NT2/D1 (cell line): ENCODE measurements around the gene SLC2A13.

Experiments
- DNase-seq: peaks from one replicate; pipeline ENCODE4 v3.0.0-alpha.2; 2011; ENCODE audit warnings: low read depth, low spot score
- H3K27me3 ChIP-seq: 2 replicates; pipeline ENCODE4 v1.6.0; 2011; ENCODE audit warnings: mild to moderate bottlenecking; ENCODE audit not compliant: insufficient read length, insufficient read depth
- H3K36me3 ChIP-seq: 2 replicates; pipeline ENCODE4 v1.6.1; 2011; ENCODE audit warnings: mild to moderate bottlenecking, low read length, mixed read lengths; ENCODE audit not compliant: insufficient read depth, insufficient read length
- H3K4me1 ChIP-seq: 2 replicates; pipeline ENCODE4 v1.5.1; 2011; ENCODE audit not compliant: insufficient read depth, insufficient read length
- H3K4me3 ChIP-seq: 2 replicates; pipeline ENCODE4 v1.5.1; 2011; ENCODE audit warnings: low read depth; ENCODE audit not compliant: insufficient read length
- H3K9ac ChIP-seq: 2 replicates; pipeline ENCODE4 v1.6.0; 2011; ENCODE audit warnings: low read depth; ENCODE audit not compliant: insufficient read length
- H3K9me3 ChIP-seq: 2 replicates; pipeline ENCODE4 v1.5.1; 2011; ENCODE audit warnings: mild to moderate bottlenecking, low read length; ENCODE audit not compliant: insufficient read depth
- SUZ12 ChIP-seq: IDR thresholded peaks from 2 replicates; pipeline ENCODE4 v1.6.1; 2011; ENCODE audit not compliant: insufficient read length, insufficient read depth; ENCODE audit errors: extremely low read depth
- YY1 ChIP-seq: IDR thresholded peaks from 2 replicates; pipeline ENCODE4 v1.6.1; 2011; ENCODE audit not compliant: insufficient read length, insufficient read depth
- ZNF274 ChIP-seq: IDR thresholded peaks from 2 replicates; pipeline ENCODE4 v1.6.1; 2011; ENCODE audit warnings: mild to moderate bottlenecking, low read depth, low read length

The SLC2A13 gene

GRCh38 chr12:40117818-40118217, 11.9 kb upstream of the SLC2A13 start:
- no peak for DNase-seq
- Histone ChIP-seq H3K9ac (no peak overlapping the region), H3K9me3 (no peaks in the 10 kb centered on the region)

GRCh38 chr12:40110586-40110985, 4.7 kb upstream of the SLC2A13 start:
- Histone ChIP-seq H3K27me3 (peaks cover 15% of the 10 kb centered on the region), H3K9ac (no peak overlapping the region), H3K4me1 (no peaks in the 10 kb centered on the region), H3K4me3 (no peak overlapping the region), H3K36me3 (no peaks in the 10 kb centered on the region), H3K9me3 (no peaks in the 10 kb centered on the region)
- no peak for DNase-seq
- no peak for TF ChIP-seq YY1
- TF ChIP-seq SUZ12 = no peak

More at GRCh38 chr12:40117818-40118217, 11.9 kb upstream of the SLC2A13 start:
- Histone ChIP-seq H3K4me1 (no peaks in the 10 kb centered on the region), H3K27me3 (no peaks in the 10 kb centered on the region), H3K4me3 (no peak overlapping the region), H3K36me3 (no peaks in the 10 kb centered on the region)
- no peak for TF ChIP-seq ZNF274
- no peak for TF ChIP-seq YY1
- no peak for TF ChIP-seq SUZ12

GRCh38 chr12:40107803-40108620, 2.1 kb upstream of the SLC2A13 start:
- Histone ChIP-seq H3K9ac (no peak overlapping the region), H3K4me1 (no peaks in the 10 kb centered on the region), H3K9me3 (no peaks in the 10 kb centered on the region), H3K27me3 (peaks cover 22% of the 10 kb centered on the region), H3K4me3 (no peak overlapping the region), H3K36me3 (no peaks in the 10 kb centered on the region)
- TF ChIP-seq ZNF274 = no peak
- TF ChIP-seq SUZ12 = no peak
- TF ChIP-seq YY1 = no peak
- DNase-seq = no peak

- Histone ChIP-seq H3K9ac (no peak overlapping the region), H3K9me3 (no peaks in the 10 kb centered on the region), H3K4me1 (no peaks in the 10 kb centered on the region), H3K27me3 (peaks cover 22% of the 10 kb centered on the region), H3K36me3 (no peaks in the 10 kb centered on the region), H3K4me3 (no peak overlapping the region)
- DNase-seq = peak; percentile 59
- no peak for TF ChIP-seq YY1
These were observed 1.4 kb upstream of the SLC2A13 start for GRCh38 chr12:40107098-40107802.

GRCh38 chr12:40106655-40107054, 774 bp upstream of the SLC2A13 start:
- no peak for DNase-seq
- TF ChIP-seq SUZ12 (no peak), ZNF274 (no peak), YY1 (no peak)
- no peaks in the 10 kb centered on the region for H3K9me3 ChIP-seq
- H3K36me3 ChIP-seq = no peaks in the 10 kb centered on the region
- peaks cover 22% of the 10 kb centered on the region for H3K27me3 ChIP-seq
- H3K9ac ChIP-seq = no peak overlapping the region
- H3K4me3 ChIP-seq = no peak overlapping the region
- H3K4me1 ChIP-seq = no peaks in the 10 kb centered on the region

GRCh38 chr12:40106202-40106533, 287 bp upstream of the SLC2A13 start:
- no peak for DNase-seq
- TF ChIP-seq ZNF274 (no peak), YY1 (no peak), SUZ12 (no peak)
- Histone ChIP-seq H3K36me3 (no peaks in the 10 kb centered on the region), H3K9ac (no peak overlapping the region), H3K4me3 (peak overlapping the region; percentile 78), H3K27me3 (peaks cover 22% of the 10 kb centered on the region), H3K4me1 (no peaks in the 10 kb centered on the region), H3K9me3 (no peaks in the 10 kb centered on the region)

- no peak for DNase-seq
- TF ChIP-seq YY1 = no peak
- TF ChIP-seq SUZ12 = no peak
- TF ChIP-seq ZNF274 = no peak
- H3K27me3 ChIP-seq = peaks cover 22% of the 10 kb centered on the region
These were observed 691 bp downstream of the SLC2A13 start for GRCh38 chr12:40105265-40105514.

More at GRCh38 chr12:40105265-40105514, 691 bp downstream of the SLC2A13 start:
- peak overlapping the region; percentile 91 for H3K9ac ChIP-seq
- H3K4me1 ChIP-seq = no peaks in the 10 kb centered on the region
- no peaks in the 10 kb centered on the region for H3K36me3 ChIP-seq
- peak overlapping the region; percentile 78 for H3K4me3 ChIP-seq
- H3K9me3 ChIP-seq = no peaks in the 10 kb centered on the region
